Stomach (tissue), 4 donors: ENCODE measurements around the gene SIRT7.

ENCODE experiments used
- POLR2A ChIP-seq, 4 donors: fragments of 450-650 bp; IDR thresholded peaks; one replicate each; pipeline ENCODE4 v1.6.1; 2016; ENCODE audit warnings: antibody characterized with exemption in 4 of 4, control low read depth in 2 of 4, mild to moderate bottlenecking in 1 of 4, moderate library complexity in 1 of 4
- TF ChIP-seq, protein P1 (sequence below), 7 experiments: fragments of 450-650 bp in 4 of 7; fragments of 200-600 bp in 3 of 7; sonication (generic) in 3 of 7; IDR thresholded peaks; one replicate each; pipeline ENCODE4 v1.5.1; 2016 to 2019; ENCODE audit warnings: antibody characterized with exemption in 7 of 7, control low read depth in 2 of 7, mild to moderate bottlenecking in 1 of 7

DNA sequence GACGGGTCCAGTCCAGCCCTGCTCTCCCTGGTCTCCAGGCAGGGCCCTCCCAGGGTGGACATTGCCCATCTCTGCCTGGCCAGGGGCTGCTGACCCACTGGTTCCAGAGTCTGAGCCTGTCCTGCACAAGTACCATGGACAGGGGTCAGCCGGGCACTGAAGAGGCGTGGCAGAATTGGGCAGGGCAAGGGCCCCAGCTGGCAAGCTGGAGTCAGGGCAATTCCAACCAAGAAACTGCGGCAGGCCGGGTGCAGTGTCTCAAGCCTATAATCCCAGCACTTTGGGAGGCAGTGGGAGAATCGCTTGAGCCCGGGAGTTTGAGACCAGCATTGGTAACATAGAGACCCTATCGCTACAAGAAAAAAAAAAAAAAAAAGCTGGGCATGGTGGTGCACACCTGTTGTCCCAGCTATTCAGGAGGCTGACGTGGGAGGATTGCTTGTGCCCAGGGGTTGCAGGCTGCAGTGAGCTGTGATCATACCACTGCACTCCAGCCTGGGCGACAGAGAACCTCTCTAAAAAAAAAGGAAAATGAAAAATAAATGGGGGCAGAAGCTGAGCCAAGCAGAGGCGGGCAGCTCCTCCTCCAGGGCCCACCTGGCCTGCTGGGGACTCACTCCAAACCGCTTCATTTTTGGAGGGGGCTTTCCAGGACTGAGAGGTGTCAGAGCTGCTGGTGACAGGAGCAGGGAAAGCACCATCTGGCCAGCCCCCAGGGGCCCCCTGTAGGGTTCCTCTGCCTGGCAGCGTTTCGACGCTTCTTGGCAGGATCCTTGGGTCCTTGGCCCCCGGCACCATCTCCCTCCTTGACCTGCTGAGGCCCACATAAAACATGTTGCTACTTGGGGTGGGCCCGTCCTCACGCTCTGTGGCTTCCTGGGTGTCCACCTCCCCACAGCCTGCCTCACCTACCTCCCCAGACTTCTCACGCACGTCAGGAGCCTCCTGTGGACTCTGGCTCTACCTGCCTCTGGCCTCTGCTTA lies 12.5 kb upstream of the SIRT7 start:
- TF ChIP-seq, protein P1, sequence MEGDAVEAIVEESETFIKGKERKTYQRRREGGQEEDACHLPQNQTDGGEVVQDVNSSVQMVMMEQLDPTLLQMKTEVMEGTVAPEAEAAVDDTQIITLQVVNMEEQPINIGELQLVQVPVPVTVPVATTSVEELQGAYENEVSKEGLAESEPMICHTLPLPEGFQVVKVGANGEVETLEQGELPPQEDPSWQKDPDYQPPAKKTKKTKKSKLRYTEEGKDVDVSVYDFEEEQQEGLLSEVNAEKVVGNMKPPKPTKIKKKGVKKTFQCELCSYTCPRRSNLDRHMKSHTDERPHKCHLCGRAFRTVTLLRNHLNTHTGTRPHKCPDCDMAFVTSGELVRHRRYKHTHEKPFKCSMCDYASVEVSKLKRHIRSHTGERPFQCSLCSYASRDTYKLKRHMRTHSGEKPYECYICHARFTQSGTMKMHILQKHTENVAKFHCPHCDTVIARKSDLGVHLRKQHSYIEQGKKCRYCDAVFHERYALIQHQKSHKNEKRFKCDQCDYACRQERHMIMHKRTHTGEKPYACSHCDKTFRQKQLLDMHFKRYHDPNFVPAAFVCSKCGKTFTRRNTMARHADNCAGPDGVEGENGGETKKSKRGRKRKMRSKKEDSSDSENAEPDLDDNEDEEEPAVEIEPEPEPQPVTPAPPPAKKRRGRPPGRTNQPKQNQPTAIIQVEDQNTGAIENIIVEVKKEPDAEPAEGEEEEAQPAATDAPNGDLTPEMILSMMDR (IDR thresholded peaks at IDR 0.05), result no peak
- TF ChIP-seq POLR2A (IDR thresholded peaks at IDR 0.05), result no peak
